NB4 (cell line): ENCODE measurements around the gene USP12.

Experiments
- CTCF ChIP-seq: IDR thresholded peaks from one replicate; pipeline ENCODE4 v1.5.1; 2012; ENCODE audit warnings: low read depth, low read length
- MYC ChIP-seq: IDR thresholded peaks from 2 replicates; pipeline ENCODE4 v1.6.1; 2011; ENCODE audit warnings: low read depth, low read length
- POLR2A ChIP-seq: IDR thresholded peaks from 2 replicates; pipeline ENCODE4 v1.6.1; 2011; ENCODE audit warnings: mild to moderate bottlenecking; ENCODE audit not compliant: insufficient read length; ENCODE audit errors: extremely low read depth

GRCh38 chr13:27133889-27134288 lies 37.7 kb downstream of the USP12 start:
- no peak for TF ChIP-seq MYC
- no peak for TF ChIP-seq CTCF
- no peak for TF ChIP-seq POLR2A
